HG02885 (cell line): Measurements from ENCODE around the gene CRIM1.

Experiments
- ATAC-seq: cut with Tn5 transposase; IDR thresholded peaks from one replicate; pipeline ENCODE4 v1.9.1; 2021; ENCODE audit warnings: mild to moderate bottlenecking; ENCODE audit not compliant: unreplicated experiment, poor library complexity

The CRIM1 gene

GRCh38 chr2:36565712-36566111 is 210.1 kb downstream of the CRIM1 start:
- ATAC-seq: no peak

- ATAC-seq: no peak
These were observed 211.3 kb downstream of the CRIM1 start for GRCh38 chr2:36566887-36567286.

GRCh38 chr2:36567711-36568408 is 212.3 kb downstream of the CRIM1 start:
- ATAC-seq: no peak

GRCh38 chr2:36568516-36569246 is 213.1 kb downstream of the CRIM1 start:
- ATAC-seq: no peak

GRCh38 chr2:36569267-36569856 is 213.8 kb downstream of the CRIM1 start:
- no peak for ATAC-seq

- ATAC-seq: no peak
These were observed 214.8 kb downstream of the CRIM1 start for GRCh38 chr2:36570416-36570815.

- no peak for ATAC-seq
These were observed 216.6 kb downstream of the CRIM1 start for GRCh38 chr2:36572054-36572718.

GRCh38 chr2:36572719-36573059 is 217.1 kb downstream of the CRIM1 start:
- no peak for ATAC-seq

GRCh38 chr2:36573165-36573564 is 217.6 kb downstream of the CRIM1 start:
- no peak for ATAC-seq

- no peak for ATAC-seq
These were observed 219.0 kb downstream of the CRIM1 start for GRCh38 chr2:36574560-36574959.

- no peak for ATAC-seq
These were observed 222.3 kb downstream of the CRIM1 start for GRCh38 chr2:36577884-36578283.

GRCh38 chr2:36578343-36579296 is 223.0 kb downstream of the CRIM1 start:
- no peak for ATAC-seq

- no peak for ATAC-seq
These were observed 223.7 kb downstream of the CRIM1 start for GRCh38 chr2:36579297-36579664.

GRCh38 chr2:36582538-36582937 is 227.0 kb downstream of the CRIM1 start:
- ATAC-seq: no peak

GRCh38 chr2:36582951-36583350 is 227.4 kb downstream of the CRIM1 start:
- no peak for ATAC-seq

- no peak for ATAC-seq
These were observed 228.7 kb downstream of the CRIM1 start for GRCh38 chr2:36584148-36584794.

- ATAC-seq: no peak
These were observed 231.1 kb downstream of the CRIM1 start for GRCh38 chr2:36586672-36587071.

- ATAC-seq: no peak
These were observed 231.5 kb downstream of the CRIM1 start for GRCh38 chr2:36587101-36587500.

GRCh38 chr2:36587556-36587955 is 232.0 kb downstream of the CRIM1 start:
- no peak for ATAC-seq

- ATAC-seq: no peak
These were observed 233.7 kb downstream of the CRIM1 start for GRCh38 chr2:36589230-36589630.
